HG03354 (cell line): Measurements from ENCODE around the gene KLHL2.
"Not testable (repeated sequence)": the region's sequence is repeated elsewhere in the genome, so short reads cannot be mapped to it uniquely, and the experiment has no call there.

Source experiments
- ATAC-seq: cut with Tn5 transposase; IDR thresholded peaks from one replicate; pipeline ENCODE4 v1.9.1; 2021; ENCODE audit warnings: mild to moderate bottlenecking; ENCODE audit not compliant: unreplicated experiment, poor library complexity, severe bottlenecking

The KLHL2 gene

GRCh38 chr4:165325732-165326512 lies 118.6 kb downstream of the KLHL2 start:
- ATAC-seq = no peak

- peak; percentile 29 for ATAC-seq
These were observed 119.5 kb downstream of the KLHL2 start for GRCh38 chr4:165326831-165327210.

GRCh38 chr4:165327211-165328100 lies 120.1 kb downstream of the KLHL2 start, which contains the start of gene MSMO1:
Gene MSMO1, plus strand, starts transcription at chr4:165327669. Its CDS starts 5,702 bp downstream, at chr4:165333371.
- peak; percentile 97 for ATAC-seq

DNA sequence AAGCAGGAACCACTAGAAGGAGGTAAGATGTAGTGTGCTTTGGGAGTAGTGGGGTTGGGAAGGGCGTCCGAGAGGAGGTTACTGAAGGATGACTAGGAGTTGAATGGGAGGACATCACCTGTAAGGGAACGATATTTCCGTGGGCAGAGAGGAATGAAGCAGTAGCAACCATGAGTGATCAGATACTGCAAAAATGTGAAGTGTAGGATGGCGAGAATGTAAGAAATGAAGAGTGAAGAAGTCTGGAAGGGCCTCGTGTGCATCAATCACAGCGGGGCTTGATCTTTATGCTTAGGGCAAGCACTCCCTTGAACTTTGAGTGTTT lies 120.7 kb downstream of the KLHL2 start:
- peak; percentile 0 for ATAC-seq

GRCh38 chr4:165328708-165329107 lies 121.3 kb downstream of the KLHL2 start:
- ATAC-seq = no peak

DNA sequence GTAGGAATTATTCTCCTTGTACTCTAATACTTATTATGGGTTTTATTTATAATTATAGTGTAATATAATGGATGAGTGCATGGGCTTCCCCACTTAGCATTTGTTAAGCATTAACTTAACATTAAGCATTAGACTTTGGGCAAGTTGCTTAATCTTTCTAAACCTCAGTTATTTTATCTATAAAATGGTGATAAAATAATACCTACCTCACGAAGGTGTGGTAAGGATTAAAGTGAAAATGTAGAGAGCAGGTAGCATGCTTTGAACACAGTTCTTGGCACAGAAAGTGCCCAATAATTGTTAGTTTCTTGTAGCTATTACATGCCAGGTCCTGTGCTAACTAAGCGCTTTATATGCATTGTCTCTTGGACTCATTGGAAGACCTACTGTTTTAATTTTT lies 122.7 kb downstream of the KLHL2 start:
- no peak for ATAC-seq

DNA sequence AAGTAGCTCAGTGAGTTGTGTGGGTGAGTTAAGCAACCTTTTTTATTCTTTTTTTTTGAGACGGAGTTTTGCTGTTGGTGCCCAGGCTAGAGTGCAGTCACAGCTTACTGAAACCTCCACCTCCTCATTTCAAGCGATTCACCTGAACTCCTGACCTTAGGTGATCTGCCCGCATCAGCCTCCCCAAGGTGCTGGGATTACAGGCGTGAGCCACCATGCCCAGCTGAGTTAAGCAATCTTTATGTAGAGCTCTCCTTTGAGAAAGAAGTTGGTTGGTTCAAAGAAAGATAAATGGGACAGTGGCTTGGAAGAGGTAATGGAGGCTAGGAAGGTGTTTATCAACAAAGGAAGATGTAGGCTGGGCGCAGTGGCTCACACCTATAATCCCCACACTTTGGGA lies 123.3 kb downstream of the KLHL2 start:
- ATAC-seq = no peak

GRCh38 chr4:165331359-165331758 lies 124.0 kb downstream of the KLHL2 start:
- no peak for ATAC-seq

DNA sequence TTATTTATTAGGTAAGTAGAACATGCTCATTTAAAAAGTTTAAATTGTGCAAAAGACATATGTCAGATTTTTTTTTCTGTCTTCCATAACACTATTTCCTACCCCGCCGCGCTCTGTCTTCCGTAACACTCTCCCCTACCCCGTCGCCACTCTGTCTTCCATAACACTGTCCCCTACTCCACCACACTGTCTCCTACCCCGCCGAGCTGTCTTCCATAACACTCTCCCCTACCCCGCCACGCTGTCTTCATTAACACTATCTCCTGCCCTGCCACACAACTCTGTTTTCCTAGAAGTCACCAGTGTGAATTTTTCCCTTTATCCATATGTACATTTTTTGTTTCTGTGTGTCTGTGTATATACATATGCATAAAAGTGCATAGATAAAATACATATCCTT lies 124.5 kb downstream of the KLHL2 start:
- ATAC-seq = no peak

- no peak for ATAC-seq
These were observed 125.1 kb downstream of the KLHL2 start for GRCh38 chr4:165332502-165332901.

DNA sequence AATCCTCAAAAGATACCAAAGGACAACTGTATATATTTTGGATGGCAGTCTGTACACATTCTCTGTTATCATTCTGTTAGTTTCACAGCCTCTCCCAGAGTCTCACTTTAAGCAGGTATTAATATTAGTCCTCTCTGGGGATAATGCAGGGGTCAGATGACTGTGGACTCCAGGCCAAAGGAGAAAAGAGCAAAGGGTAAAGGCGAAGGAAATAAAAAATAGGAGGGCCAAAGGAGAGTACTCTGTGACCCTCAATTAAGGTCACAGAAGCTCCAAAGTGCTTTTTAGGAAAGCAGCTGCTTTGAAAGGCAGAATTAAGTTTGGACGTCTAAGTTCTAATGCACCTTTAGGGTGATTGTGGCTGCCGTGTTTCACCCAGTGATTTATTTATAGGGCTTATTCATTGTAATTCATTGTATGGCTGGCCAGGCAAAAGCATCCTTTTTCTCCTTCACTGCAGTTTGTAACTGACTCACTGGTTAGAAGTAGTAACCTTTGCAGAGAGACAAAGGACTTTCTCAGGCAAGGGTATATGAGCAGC lies 127.9 kb downstream of the KLHL2 start:
- ATAC-seq = no peak

DNA sequence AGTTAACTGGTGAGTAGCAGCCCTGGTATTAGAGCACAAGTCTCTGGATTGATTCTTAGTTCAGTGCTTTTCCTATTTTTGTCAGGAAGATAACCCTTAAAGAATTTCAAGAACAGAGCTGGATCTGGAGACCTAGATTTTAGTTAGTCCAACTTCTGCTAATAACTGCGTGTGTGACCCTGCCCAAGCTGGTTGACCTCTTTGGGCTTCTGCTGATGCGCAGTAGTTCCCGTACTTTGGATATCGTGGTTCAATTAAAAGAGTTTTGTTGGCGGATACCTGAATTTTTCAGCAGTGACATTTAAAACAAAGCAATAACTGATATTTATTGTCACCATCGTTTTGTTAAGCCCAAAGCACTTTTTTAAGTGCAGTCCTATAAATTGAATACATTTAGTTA lies 129.4 kb downstream of the KLHL2 start:
- no peak for ATAC-seq

DNA sequence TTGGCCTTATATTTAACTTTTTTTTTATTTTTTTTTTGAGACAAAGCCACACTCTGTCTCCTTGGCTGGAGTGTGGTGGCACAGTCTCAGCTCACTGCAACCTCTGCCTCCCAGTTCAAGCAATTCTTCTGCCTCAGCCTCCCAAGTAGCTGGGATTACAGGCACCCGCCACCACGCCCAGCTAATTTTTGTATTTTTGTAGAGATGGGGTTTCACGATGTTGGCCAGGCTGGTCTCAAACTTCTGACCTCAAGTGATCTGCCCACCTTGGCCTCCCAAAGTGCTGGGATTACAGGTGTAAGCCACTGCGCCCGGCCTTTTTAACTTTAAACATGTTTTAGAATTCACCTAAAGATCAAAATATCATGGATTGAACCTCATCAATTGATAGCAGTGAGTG lies 135.0 kb downstream of the KLHL2 start:
- ATAC-seq = not testable (repeated sequence)

DNA sequence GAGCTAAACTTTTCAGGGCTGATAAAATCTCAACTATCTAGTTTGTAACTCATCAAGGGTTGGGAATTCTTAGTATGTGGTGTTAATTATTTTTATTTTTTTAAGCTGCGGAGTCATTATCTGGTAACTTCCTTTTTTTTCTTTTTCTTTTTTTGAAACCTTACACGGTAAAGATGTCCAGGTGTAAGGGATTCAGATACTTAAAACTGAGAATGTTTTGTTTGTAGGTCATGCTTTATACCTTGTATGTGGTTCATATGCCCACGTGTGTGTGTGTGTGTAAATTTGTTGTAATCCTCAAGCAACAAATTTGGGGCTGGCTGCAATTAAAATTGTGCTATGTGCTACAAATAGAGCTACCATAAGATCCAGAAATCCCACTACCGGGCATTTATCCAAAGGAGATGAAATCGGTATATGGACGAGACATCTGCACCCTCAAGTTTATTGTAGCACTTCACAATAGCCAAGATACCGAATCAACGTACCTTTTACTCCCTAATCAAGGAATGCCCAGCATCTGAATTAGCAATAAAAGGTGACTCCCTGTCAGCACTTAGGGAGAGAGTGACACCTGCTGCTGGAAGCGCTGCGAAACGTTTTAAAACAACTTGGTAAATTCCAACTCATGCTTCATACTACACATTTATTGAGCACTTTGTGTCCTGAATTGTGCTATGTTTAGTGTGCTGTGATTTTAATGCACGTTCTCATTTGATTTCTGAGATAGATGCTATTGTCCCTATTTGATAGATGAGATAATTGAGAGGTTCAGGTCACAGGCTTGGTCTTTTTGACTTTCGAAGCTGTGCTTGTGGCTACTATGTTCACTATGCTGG lies 136.2 kb downstream of the KLHL2 start:
- ATAC-seq = no peak

DNA sequence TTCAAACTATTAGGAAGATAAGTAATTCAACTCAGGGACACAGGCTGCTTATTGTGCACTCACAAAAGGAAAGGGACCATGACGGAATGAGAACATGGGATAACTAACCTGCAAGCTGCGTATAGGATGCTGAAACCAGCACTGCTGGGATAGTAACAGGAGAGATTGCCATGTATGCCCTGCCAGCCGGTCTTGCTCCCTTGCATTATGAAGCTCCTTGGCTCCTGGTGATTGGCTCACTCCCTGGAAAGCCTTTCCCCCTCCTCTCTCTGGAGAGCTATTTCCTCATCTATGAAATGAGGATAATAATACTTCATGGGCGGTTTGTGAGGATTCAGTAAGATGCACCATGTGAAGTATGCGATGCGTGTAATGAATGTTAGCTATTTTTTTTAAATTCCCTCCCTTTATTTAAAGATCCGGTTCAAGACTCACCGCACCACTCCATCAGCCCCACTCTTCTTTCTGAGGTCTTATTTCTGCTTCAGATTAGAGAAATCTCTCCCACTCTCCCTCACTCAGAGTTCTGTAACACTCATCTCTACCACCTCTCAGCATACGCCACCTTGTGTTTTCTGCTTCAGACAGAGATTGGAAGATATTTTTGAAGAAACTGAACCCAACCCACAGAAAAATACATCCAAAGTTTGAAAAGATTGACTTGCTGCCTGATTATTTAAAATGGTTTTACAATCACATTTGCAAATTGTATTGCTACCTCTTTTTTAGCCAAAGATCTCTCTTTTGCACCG lies 138.5 kb downstream of the KLHL2 start:
- ATAC-seq = no peak

- no peak for ATAC-seq
These were observed 140.5 kb downstream of the KLHL2 start for GRCh38 chr4:165347647-165348569.

- ATAC-seq = no peak
These were observed 144.2 kb downstream of the KLHL2 start for GRCh38 chr4:165351359-165352130.
